NCI-H345 (cell line): Measurements from ENCODE around the gene NUB1.

Experiments used
- DNase-seq: peaks from one replicate; lab custom pipeline; 2025; lab: John Stamatoyannopoulos, UW

The NUB1 gene

DNA sequence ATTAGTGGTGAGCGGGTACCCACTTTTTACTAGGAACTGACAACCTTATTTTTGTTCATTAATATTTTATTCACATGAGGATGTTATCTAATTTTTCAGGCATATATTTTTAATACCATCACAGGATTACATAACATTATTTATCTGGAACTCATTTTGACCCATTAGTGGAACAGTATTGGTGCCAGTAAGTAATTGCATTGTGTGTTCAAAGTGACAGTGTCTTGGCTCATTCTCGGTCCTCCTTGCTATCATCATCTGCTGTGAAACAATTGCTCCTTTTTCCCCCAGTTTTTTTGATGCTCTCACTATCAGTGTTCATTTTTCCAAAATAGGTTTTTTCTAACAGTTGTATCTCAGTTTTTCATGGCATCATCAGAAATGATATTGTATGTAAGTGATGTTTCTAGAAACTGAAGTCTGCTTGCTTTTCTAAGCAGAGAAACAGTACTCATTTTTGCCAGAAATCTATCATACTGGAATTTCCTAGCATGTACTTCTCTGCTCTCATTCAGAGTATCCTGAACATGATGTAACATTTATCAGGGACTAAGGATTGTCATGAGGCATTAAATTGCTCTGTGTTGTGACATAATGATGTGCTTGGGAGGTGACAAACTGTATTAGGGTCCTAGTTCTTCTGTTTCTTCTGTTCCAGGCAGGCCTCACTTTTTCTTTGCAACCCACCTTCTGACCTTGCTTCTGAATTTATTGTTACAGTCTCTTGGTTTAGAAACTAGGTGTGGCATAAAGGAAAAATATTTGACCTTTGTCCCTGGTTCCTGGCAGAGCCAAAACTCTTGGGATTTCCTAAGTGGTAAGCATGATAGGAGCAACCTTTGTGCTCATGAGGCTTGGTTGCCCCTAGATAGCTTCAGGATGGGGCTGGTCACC, 4.2 kb downstream of the NUB1 start:
- no peak for DNase-seq

DNA sequence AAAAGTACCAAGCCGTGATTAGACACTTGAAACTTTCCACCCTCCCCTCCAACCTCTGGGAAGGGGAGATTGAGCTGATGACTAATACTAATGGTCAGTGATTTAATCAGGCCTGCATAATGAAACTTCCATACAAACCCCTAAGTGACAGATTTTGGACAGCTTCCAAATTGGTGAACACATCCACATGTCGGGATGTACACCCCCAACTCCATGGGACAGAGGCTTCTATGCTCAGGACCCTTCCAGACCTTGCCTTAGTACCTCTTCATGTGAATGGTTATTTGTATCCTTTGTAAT, 4.8 kb downstream of the NUB1 start:
- DNase-seq = no peak

DNA sequence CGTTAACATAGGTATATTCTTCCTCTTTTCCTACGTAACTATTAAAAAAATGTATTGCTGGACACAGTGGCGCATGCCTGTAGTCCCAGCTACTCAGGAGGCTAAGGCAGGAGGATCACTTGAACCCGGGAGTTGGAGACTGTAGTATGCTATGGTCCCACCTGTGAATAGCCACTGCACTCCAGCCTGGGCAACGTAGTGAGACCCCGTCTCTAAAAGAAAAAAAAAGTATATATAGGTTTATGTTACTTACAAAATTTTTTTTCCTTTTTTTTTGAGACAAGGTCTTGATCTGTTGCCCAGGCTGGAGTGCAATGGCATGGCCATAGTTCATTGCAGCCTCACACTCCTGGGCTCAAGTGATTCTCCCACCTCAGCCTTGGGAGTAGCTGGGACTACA, 5.6 kb downstream of the NUB1 start:
- DNase-seq = no peak

DNA sequence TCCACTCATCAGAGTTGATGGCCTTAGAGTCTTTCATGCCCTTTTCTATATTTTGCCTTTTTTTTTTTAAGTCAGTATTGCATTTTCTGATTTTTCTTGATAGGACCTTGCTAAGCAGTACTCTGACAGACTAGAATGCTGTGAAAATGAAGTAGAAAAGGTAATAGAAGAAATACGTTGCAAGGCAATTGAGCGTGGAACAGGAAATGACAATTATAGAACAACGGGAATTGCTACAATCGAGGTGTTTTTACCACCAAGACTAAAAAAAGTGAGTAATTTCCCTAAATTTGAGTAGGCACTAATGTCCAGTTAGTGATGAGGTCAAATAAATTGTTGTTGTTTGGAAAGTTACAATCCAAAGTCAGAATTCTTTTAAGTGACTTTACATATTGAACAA, 7.4 kb downstream of the NUB1 start:
- DNase-seq = no peak

DNA sequence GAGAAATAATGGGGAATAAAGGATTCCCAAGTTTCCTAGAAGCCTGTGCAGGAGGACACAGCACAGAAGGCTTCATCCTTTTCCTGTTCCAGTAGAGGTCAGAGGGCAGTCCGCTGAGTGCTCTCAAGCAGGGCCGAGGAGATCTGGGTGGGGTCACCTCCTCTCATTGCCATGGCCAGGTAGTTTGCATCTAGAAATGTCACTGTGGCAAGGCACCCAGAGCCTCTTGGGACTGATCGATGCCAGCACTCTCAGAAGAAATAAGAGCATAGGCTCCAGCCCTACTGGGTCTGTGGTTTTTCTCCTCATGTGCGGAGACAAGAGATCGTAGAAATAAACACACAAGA, 7.9 kb downstream of the NUB1 start:
- no peak for DNase-seq

DNA sequence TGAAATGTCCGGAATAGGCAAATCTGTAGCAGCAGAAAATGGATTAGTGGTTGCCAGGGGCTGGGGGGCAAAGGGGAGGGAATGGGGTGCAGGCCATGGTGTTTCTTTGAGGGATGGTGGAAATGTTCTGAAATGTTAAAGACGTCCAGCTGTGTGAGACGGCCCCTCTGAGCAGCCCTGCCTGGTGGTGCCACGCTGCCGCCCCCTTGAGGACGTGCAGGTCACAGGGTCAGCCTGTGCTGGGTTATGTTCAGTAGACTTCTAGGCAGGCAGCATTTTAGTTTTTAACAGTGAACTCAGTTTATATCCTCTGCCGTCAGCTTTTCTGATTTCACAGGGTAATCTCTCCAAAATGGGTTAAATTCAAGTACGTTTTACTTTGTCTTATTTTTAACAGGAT, 9.4 kb downstream of the NUB1 start:
- no peak for DNase-seq

DNA sequence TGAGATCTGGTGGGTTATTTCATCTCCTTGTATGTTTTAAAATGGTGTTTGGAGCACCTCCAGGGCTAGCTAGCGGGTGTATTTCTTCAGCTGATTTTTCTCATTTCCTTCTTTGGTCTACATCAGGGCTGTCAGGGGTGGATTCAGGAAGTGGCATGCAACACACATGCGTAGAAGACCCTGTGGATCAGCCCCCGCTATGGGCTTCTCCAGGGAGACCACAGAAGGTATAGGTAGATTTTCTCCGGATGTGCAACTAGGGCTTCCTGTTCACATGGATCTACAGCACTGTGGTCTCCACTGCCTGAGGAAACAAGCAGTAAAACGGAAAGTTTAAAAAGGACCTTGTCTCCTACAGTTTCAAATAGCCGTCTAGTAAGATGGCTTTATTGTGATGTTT, 10.4 kb downstream of the NUB1 start:
- no peak for DNase-seq

DNA sequence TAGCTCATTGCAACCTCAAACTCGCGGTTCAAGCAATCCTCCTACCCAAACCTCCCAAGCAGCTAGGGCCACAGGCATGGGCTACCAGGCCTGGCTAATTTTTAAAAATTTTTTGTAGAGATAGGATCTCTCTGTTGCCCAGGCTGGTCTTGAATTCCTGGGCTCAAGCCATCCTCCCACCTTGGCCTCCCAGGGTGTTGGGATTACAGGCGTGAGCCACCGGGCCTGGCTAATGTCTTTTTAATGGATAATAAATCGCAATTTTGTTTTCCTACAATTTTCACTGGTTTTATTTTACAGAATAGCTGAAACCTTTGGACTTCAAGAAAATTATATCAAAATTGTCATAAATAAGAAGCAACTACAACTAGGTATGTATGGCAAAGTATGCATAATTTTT, 10.9 kb downstream of the NUB1 start:
- DNase-seq = no peak

DNA sequence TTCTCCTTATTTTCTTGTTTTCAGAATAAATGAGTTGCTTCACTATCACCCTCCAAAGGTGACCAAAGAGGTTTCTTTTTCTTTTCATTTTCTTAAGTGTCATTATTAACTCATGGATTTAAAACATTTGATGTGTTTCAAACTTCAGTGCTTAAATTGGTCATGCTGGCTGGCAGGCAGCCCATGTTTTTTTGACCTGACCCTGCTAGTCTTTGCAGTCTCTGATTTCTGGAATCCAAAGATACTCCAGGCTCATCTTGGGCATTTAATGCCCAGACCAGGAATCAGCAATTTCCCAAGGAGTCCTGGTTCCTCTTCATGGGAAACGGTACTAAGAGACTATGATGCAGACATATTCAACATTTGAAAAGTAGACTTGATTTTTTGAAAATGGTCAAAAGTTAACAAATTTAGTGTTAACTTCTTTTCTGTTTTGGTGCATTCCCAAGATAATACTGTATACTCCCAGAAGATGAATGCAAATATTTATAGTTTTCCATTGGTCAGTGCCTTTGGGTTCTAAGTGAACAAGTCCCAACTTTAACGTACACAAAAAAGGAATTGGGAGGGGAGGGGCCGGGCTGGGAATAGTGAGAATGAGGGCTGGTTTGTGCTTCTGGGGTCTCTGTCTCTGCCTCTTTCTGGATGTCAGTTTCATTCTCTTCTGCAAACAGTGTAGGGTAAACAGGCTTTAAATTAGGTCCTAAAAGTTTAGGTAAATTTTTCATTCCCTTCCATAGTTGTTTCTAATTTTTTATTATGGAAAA, 19.8 kb downstream of the NUB1 start:
- DNase-seq = no peak

DNA sequence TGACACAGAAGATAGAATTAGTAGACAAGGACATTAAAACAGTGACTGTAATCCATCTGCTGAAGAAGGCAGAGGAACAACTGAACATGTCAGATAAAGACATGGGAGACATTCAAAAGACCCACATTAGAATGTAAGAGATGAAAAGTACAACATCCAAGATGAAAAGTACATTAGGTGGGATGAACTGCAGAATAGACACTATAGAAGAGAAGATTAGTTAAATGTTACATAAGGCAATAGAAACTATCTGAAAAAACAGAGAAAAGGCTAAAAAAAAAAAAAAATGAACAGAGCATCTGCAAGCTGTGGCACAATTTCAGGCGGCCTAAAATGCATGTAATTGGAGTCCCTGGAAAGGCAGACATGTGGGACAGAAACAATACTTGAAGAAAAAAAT, 21.6 kb downstream of the NUB1 start:
- no peak for DNase-seq

DNA sequence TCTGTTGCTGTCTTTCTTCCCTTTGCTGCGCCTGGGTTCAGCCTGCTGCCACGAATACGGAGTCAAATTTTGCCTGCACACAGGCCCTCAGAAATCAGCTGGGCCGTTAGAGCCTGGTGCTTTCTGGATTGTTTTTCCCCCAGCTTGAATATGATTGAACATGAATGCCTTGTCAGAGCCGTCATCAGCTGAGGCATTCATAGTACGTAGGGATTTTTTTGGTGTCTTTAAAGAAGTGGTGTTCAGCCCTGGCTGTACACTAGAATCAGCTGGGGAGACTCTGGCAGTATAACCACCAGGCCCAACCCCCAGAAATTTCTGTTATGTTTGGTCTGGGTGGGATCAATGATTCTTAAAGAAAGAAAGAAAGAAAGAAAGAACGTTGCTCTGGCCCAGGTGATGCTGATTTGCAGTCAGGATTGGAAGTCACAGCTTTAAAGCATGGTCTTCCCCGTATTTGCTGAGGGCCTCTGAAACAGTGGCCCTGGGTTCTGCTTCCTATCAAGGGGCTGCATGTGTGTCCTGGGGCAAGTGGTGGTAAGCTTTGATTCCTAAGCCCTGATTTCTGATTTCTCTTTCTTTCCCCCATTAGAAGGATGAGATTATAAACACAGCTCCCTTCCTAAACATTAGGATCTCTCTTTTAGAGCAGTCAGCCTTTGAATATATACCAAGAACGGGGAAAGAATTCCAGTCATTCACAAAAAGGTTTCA, 24.7 kb downstream of the NUB1 start:
- no peak for DNase-seq

DNA sequence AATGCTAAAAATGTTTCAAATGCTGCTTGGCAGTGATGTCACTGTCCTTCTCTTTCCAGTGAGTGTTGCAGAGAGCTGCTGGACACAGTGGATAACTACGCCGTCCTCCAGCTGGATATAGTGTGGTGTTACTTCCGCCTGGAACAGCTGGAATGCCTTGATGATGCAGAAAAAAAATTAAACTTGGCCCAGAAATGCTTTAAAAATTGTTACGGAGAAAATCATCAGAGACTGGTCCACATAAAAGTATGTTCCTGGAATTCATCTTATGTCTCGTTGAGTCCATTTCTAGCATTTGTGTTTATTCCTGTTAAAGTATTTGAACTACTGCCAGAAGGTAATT, 25.2 kb downstream of the NUB1 start:
- no peak for DNase-seq

DNA sequence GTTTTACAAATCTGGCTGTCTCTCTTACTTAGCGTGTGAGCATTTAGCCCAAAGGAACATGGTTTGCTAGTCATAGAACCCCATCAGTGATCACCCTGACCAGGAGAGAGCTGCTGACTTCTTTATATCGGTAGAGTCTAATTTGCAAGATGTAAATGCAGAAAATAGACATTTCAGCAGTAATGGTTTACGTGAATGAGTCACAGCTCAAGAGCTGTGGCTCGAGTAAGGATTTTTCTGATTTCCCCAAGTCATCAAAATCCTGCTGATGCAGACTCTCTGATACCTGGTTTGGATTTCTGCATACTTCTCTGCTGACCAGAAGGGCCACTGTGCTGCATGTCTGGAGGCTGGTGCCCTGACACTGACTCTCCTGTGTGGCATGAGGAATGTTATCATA, 25.7 kb downstream of the NUB1 start:
- DNase-seq = no peak

DNA sequence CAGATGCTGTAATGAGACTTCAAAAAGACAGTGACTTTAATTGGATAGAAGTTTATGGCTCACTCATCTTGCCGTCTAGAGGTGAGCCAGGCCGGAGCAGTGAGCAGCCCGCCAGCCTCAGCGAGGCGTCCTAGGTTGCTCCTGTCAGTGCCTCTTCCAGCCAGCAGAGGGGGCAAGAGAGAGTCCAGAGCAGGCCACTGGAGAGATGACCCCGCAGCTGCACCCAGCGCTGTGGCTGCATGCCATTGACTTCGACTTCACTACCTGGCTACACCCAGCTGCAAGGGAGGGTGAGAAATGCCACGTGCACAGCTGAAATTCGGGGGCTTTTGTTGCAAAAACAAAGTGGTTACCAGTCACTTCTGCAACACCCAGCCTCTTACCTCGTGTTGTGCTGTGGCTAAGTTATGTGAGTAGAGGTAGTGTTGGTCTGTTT, 26.5 kb downstream of the NUB1 start:
- DNase-seq = peak; percentile 67

DNA sequence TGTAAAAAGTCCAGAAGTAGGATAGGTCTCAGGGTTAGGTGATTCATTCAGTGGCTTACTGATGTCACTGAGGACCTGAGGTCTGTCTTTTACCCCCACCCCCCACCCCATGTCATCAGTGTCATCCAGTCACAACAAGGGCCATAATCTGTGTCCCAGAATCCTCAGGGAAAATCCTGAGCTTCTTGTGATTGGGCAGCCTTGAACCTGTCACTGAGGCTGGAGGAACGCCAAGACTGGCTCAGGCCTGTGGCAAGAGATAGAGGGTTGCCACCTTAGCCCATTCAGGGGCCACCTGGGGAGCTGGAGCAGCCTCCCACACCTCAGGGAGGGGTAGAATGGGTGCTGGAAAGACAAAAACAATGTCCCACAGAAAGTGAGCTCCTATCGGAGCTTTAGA, 29.7 kb downstream of the NUB1 start:
- no peak for DNase-seq

DNA sequence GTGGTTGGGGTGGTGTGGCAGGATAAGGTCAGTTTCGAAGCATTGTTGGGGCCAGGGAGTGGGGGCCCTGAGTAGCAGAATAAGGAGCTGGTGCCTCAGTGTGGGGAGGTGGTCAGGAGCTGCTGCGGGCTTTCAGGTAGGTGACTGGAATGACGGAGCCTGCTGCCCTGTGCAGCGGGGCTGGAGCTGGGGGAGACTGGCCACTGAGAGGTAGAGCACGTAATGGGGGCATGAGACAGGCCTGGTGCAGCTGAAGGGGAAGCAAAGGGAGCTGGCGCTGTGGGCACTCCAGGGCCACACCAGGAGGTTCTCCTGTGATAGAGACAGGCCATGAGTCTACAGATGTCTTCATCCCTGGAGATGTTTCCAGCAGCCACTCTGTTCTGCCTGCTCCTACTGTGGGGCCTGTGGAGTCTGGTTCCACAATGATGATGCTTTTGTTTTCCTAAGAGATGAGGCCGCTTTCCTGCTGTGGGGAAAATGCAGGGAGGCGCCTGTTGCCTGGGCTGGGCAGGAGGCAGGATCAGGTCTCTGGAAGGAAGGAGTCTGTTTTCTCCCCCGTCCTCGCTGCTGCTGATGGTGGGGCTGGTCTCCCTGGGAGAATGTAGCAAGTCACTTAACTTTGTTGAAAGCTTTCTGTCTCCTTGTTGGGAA, 31.1 kb downstream of the NUB1 start:
- no peak for DNase-seq

DNA sequence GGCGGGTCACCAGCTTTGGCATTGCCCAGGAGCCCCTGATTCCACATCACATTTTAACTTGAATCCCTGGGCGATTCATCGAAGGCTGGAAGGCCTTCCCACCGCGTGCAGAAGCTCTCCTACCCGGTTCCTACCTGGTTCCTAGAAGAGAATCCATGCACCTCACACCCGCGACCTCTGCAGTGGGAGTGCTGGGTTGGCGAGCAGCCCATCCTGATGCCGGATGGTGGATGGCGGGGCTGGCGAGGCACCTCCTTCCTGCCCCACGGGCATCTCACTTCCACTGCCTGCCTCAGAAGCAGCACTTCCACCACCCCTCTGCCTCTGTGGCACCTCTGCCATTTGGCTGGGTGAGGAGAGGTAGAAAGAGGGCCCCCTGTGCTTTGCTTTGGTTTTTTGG, 32.0 kb downstream of the NUB1 start:
- DNase-seq = no peak

DNA sequence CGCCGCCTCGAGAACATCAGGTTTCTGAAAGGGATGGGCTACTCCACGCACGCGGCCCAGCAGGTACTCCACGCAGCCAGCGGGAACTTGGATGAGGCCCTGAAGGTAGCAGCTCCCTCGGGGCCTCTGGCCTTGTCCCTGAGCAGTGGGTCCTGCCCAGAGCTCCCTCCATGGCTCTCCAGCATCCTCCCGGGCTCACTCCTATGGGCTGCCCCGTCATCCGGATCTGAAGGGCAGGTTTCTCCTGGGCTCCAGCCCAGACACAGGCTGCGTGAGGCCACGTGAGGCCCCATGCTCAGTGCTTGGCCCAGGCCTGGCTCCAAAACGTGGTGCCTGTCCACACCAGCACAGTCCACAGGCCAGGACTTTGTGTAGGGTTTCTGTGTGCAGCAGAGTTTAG, 32.5 kb downstream of the NUB1 start:
- no peak for DNase-seq

DNA sequence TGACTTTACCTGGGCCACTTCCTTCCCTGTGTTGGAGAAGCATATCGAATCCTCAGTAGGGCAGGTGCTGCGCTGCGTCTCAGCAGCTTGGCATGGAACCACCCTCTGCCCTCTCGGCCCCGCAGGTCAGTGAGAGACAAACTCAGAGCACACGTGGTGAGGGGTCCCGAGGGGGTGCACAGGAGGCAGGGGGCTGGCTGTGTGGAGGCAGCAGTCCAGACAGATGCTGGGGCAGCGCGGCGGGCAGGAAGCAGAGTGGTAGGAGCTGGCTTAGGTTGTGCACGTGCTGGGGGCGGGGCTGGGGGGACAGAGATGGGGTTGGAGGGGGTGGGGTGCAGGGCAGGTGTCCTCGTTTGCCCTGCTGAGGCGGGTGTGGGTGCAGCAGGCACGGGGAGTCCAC, 33.1 kb downstream of the NUB1 start:
- DNase-seq = no peak

DNA sequence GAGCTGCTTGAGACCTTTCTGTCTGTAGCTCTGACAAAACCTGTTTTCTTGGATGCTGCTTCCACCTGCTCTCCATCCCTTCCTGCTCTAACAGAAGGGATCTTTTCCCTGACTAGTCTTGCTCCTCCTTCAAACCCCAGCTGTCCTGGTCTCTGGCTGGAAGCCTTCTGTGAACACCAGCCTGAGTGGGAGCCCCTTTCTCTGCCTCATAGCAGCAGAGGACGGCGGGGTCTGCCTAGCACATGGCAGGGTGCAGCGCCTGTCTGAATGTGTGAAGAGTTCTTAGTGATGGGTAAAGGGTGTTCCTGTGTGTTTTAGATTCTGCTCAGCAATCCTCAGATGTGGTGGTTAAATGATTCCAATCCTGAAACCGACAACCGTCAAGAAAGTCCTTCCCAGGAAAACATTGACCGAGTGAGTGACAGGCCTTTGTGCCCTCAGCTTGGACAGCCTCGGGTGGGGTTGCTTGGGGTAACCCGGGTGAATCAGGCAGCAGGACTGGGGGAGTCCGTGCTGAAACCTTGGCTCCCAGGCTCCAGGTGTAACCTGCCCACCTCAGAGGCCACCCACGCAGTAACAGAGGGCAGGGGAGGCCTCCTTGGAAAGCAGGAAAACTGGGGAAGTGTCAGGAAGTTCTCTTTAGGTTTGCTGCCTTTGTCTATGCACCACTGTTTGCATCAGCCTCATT, 34.1 kb downstream of the NUB1 start:
- DNase-seq = no peak

DNA sequence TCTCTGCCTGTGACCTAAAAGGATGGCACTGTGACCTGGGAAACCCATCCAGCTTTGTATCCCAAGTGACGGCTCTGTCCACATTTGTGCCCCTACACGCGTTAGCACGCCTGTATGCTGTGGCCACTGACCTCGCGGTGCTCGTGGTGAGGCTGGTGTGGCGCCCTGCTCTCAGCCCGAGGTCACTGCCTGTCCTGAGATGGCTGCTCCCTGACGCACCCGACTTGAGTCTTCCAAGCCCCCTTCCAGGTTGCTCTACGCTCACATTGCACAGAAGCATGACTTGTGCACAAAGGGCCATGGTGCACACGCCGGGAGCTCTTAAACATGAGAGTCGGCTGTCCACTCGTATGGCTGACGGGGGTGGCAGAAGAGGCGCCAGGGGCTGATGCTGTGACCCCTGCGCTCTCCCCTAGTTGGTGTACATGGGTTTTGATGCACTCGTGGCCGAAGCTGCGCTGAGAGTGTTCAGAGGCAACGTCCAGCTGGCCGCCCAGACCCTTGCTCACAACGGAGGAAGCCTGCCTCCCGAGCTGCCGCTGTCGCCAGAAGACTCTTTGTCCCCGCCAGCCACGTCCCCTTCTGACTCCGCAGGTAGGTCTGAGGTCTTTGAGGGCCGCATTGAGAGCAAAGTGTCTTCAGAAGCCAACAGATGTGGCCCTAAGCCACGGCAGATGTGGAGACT, 34.7 kb downstream of the NUB1 start:
- DNase-seq = no peak

DNA sequence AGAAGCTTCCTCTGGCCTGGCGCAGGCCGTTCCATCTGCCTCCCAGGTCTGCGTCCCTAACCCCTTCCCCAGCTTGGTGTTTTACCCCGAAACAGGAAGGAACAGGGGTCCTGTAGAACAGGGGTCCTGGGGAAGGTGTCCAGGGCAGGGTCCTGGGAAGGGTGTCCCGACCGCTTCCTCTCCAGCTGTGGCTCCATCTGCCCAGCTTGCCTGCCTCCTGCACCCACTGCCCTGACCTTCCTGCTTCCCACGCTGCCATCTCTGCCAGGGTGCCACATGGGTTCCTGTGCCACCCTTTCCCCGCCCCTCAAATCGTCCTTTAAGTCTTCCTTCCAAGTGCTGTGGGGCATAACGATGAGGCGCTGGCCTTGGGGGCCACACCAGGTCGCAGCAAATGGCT, 35.8 kb downstream of the NUB1 start:
- no peak for DNase-seq
